Activated CD4-positive, CD25-positive, alpha-beta regulatory T cell treated with anti-CD3 and anti-CD28 coated beads, Interleukin-2, amount 50 U/mL, for 24 hours (primary cell): ENCODE measurements around the gene RGPD3.
"Not testable (repeated sequence)": the region's sequence is repeated elsewhere in the genome, so short reads cannot be mapped to it uniquely, and the experiment has no call there.

Source experiments
- ATAC-seq, 2 donors: fragments of 150-1000 bp; cut with Tn5 transposase; one replicate each; pipeline ENCODE4 v1.10.0; 2021; ENCODE audit warnings: mild to moderate bottlenecking in 1 of 2, moderate library complexity in 1 of 2

RGPD3 gene

GRCh38 chr2:106468107-106468506 is at the start of gene RGPD3:
RGPD3 (minus strand) TSS chr2:106468413; CDS start chr2:106468288, 125 bp downstream.
- ATAC-seq = not testable (repeated sequence)

- no peak for ATAC-seq
Measured at GRCh38 chr2:106517329-106517728, 49.1 kb upstream of the RGPD3 start.

GRCh38 chr2:106516864-106517263 is 48.7 kb upstream of the RGPD3 start:
- no peak for ATAC-seq

GRCh38 chr2:106516436-106516835 is 48.2 kb upstream of the RGPD3 start:
- no peak for ATAC-seq

GRCh38 chr2:106514827-106515226 is 46.6 kb upstream of the RGPD3 start:
- not testable (repeated sequence) for ATAC-seq

- not testable (repeated sequence) for ATAC-seq
Measured at GRCh38 chr2:106513391-106513790, 45.2 kb upstream of the RGPD3 start.

- not testable (repeated sequence) for ATAC-seq
Measured at GRCh38 chr2:106511934-106512333, 43.7 kb upstream of the RGPD3 start.

- ATAC-seq = peak; percentile 50 to 72
Measured at GRCh38 chr2:106511476-106511901, 43.3 kb upstream of the RGPD3 start.

- not testable (repeated sequence) for ATAC-seq
Measured at GRCh38 chr2:106510791-106511190, 42.6 kb upstream of the RGPD3 start.

GRCh38 chr2:106509374-106509770 is 41.2 kb upstream of the RGPD3 start:
- ATAC-seq = not testable (repeated sequence)

- ATAC-seq = not testable (repeated sequence)
Measured at GRCh38 chr2:106508660-106509373, 40.6 kb upstream of the RGPD3 start.

GRCh38 chr2:106506002-106506687 is 37.9 kb upstream of the RGPD3 start:
- ATAC-seq = not testable (repeated sequence)

GRCh38 chr2:106504787-106505186 is 36.6 kb upstream of the RGPD3 start:
- not testable (repeated sequence) for ATAC-seq

- ATAC-seq = not testable (repeated sequence)
Measured at GRCh38 chr2:106504192-106504591, 36.0 kb upstream of the RGPD3 start.

GRCh38 chr2:106502351-106502750 is 34.1 kb upstream of the RGPD3 start:
- not testable (repeated sequence) for ATAC-seq

GRCh38 chr2:106500350-106500749 is 32.1 kb upstream of the RGPD3 start:
- ATAC-seq = not testable (repeated sequence)

GRCh38 chr2:106498549-106498948 is 30.3 kb upstream of the RGPD3 start:
- ATAC-seq = not testable (repeated sequence)

GRCh38 chr2:106492913-106493312 is 24.7 kb upstream of the RGPD3 start:
- not testable (repeated sequence) for ATAC-seq

GRCh38 chr2:106492399-106492798 is 24.2 kb upstream of the RGPD3 start:
- ATAC-seq = not testable (repeated sequence)

- not testable (repeated sequence) for ATAC-seq
Measured at GRCh38 chr2:106489701-106490100, 21.5 kb upstream of the RGPD3 start.

- ATAC-seq = not testable (repeated sequence)
Measured at GRCh38 chr2:106487386-106488191, 19.4 kb upstream of the RGPD3 start.

GRCh38 chr2:106486551-106487385 is 18.6 kb upstream of the RGPD3 start, which contains the start of gene CD8B2:
CD8B2 (plus strand) TSS chr2:106487364; CDS start chr2:106487427, 63 bp downstream.
- ATAC-seq = not testable (repeated sequence)
